Progenitor cell of endocrine pancreas (in vitro differentiated cells): Measurements from ENCODE around the gene SERPINA1. TPM values are rescaled to one million over a fixed set of nuclear protein-coding genes. Genes with fewer than 3 reads are reported as not detected.

Experiments used
- DNase-seq: peaks from one replicate; pipeline ENCODE4 v3.0.0; 2021; ENCODE audit warnings: low spot score; ENCODE audit not compliant: unreplicated experiment
- H3K27ac Mint-ChIP-seq: 2 replicates; pipeline ENCODE4 v1.8.0; 2021; ENCODE audit warnings: mild to moderate bottlenecking, moderate library complexity, mixed read lengths
- H3K27me3 Mint-ChIP-seq: 2 replicates; pipeline ENCODE4 v1.8.0; 2021; ENCODE audit warnings: mixed read lengths
- H3K36me3 Mint-ChIP-seq: 2 replicates; pipeline ENCODE4 v1.8.0; 2022; ENCODE audit warnings: mixed read lengths; ENCODE audit not compliant: insufficient read depth
- H3K4me1 Mint-ChIP-seq: 2 replicates; pipeline ENCODE4 v1.8.0; 2021; ENCODE audit warnings: low read depth, mixed read lengths
- H3K4me3 Mint-ChIP-seq: 2 replicates; pipeline ENCODE4 v1.8.0; 2021; ENCODE audit warnings: low read depth, mild to moderate bottlenecking, moderate library complexity, mixed read lengths
- H3K9me3 Mint-ChIP-seq: 2 replicates; pipeline ENCODE4 v1.8.0; 2021; ENCODE audit warnings: low read depth, mixed read lengths
- CTCF ChIP-seq: fragments of 200-600 bp; sonication (generic); IDR thresholded peaks from one replicate; pipeline ENCODE4 v1.5.0; 2021; ENCODE audit warnings: antibody characterized with exemption, mild to moderate bottlenecking; ENCODE audit not compliant: unreplicated experiment
- total RNA-seq: library from RNA; stranded (reverse); gene quantifications from 2 replicates; pipeline ENCODE4 v1.2.1, GENCODE V29; 2021

SERPINA1 gene
- total RNA-seq, 1 donor from 2014 or later, result 411 TPM

GRCh38 chr14:94362614-94363133, 25.7 kb downstream of the SERPINA1 start:
- Mint-ChIP-seq H3K36me3 (no peaks in the 10 kb centered on the region), H3K27ac (no peak overlapping the region), H3K4me3 (no peak overlapping the region), H3K4me1 (peaks cover 8% of the 10 kb centered on the region), H3K27me3 (no peaks in the 10 kb centered on the region), H3K9me3 (no peaks in the 10 kb centered on the region)
- no peak for TF ChIP-seq CTCF
- no peak for DNase-seq

DNA sequence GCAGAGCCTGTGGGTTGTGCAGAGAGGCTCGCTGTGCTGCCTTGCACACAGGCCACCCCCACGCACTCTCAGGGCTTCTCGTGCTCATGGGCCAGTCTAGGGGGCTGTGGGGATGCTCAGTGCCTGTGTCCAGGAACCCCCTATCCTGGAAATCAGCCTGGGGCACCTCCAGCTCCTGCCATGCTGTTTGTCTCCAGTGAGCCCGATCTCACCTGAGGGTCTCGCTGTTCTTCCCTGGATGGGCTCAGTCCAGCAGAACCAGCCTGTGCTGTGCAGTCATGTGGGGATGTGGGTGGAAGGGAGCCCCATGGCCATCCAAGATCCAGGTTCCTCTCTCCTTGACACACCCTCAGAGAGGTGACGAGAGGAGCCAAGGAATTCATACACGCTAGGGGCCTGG, 26.7 kb downstream of the SERPINA1 start:
- Mint-ChIP-seq H3K27me3 (no peaks in the 10 kb centered on the region), H3K36me3 (no peaks in the 10 kb centered on the region)
- no peak for DNase-seq

DNA sequence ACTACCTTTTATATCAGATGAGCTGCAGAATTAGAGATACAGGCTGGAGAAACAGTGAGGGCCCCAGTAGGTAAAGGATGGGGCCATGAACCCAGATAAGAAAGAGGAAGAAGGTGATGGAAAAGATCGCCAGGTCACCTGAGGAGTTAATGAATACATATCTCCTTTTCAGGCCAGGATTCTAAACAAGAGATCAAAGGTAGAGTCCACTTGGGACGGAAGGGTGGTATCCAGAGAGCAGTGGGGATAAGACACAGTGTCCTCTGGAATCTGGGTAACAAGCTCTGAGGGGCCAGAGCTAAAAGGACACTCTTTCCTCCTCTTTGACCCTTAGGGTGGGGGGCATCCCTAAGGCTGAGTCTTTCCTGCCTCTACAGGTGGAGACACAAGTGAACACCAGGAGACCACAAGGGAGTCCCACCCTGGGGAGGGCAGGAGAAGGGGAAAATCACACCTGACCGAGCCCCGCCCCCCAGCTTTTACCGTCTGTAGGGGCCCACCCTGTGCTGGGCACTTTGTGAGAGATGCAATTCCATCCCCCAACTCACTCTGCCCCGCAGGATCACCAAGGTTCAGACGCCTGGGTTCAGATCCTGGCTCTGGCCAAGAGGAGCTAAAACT, 27.3 kb downstream of the SERPINA1 start:
- TF ChIP-seq CTCF, result no peak
- Mint-ChIP-seq H3K36me3 (no peaks in the 10 kb centered on the region), H3K9me3 (no peaks in the 10 kb centered on the region)

More for the DNA sequence above, 26.7 kb downstream of the SERPINA1 start:
- H3K4me1 Mint-ChIP-seq, result peaks cover 6% of the 10 kb centered on the region
- no peaks in the 10 kb centered on the region for H3K9me3 Mint-ChIP-seq
- H3K4me3 Mint-ChIP-seq, result no peak overlapping the region
- no peak for TF ChIP-seq CTCF
- no peak overlapping the region for H3K27ac Mint-ChIP-seq

DNA sequence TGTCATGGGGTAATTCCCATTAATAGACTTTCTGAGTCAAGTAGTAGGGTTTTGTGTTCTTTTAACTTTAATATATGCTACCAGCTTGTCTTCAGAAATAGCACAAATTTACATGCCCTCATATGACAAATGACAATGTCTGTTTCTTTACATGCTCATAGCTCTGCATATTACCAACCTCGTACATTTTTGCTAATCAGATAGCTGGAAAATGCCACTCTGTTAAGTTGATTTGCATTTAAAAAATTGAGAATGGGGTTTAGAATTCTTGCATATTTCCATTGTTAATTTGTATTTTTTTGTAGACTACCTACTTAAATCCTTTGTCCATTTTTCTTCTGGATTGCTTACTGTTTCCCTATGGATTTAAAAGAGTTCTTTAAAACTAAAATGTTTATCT, 31.2 kb downstream of the SERPINA1 start:
- Mint-ChIP-seq H3K4me3 (no peak overlapping the region), H3K4me1 (peaks cover 18% of the 10 kb centered on the region), H3K36me3 (peaks cover under 1% of the 10 kb centered on the region), H3K27me3 (no peaks in the 10 kb centered on the region), H3K9me3 (peaks cover 8% of the 10 kb centered on the region), H3K27ac (no peak overlapping the region)
- no peak for DNase-seq
- TF ChIP-seq CTCF, result no peak

More for the DNA sequence above, 27.3 kb downstream of the SERPINA1 start:
- no peak overlapping the region for H3K27ac Mint-ChIP-seq
- peaks cover 9% of the 10 kb centered on the region for H3K4me1 Mint-ChIP-seq
- no peaks in the 10 kb centered on the region for H3K27me3 Mint-ChIP-seq
- no peak overlapping the region for H3K4me3 Mint-ChIP-seq
- DNase-seq, result no peak

GRCh38 chr14:94356379-94357056, 31.9 kb downstream of the SERPINA1 start:
- DNase-seq, result no peak
- Mint-ChIP-seq H3K9me3 (peaks cover 13% of the 10 kb centered on the region), H3K27me3 (no peaks in the 10 kb centered on the region), H3K4me3 (no peak overlapping the region), H3K27ac (peak overlapping the region; percentile 54), H3K36me3 (peaks cover 3% of the 10 kb centered on the region), H3K4me1 (peaks cover 18% of the 10 kb centered on the region)
- TF ChIP-seq CTCF, result no peak
